ENCODE measurements around the gene NEBL. TPM values are rescaled to one million over a fixed set of nuclear protein-coding genes. Genes with fewer than 3 reads are reported as not detected.

Gene NEBL
- total RNA-seq, 1 donor from 2014 or later, result 18.7 TPM

DNA sequence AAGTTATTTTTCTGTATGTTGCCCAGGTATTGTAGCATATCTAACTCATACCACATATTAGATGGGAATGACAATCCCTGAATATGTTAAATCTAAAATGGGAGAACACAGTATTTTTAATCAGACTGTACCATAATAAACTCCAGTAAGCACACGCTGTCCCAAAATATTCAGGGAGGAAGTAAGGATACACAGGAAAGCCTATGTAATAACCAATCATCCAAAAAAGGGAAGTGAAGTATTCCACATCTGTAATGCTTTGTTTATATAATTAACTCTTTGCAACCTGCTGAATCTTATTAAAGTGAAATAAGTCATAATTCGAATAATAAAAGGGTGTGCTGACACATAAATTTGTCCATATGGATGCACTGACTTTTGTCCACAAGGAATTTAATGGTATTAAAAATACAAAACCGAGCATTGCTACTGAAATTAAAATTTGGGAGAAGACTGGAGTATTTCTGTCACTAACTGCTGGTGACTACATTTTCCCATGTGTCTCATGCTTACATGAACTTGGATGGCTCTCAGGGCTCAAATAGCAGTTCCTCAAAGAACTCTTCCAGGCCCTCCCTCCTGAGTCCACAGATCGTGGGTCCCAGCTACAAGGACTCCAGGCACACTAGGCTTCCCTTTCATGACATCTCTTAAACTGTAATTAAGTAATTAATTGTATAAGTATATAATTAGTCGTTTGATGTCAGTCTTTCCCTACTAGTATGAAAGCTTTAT lies 120.6 kb downstream of the NEBL start:
- H3K36me3 ChIP-seq (ENCODE audit: control insufficient read depth, insufficient read depth, low read length), result no peaks in the 10 kb centered on the region
- no peak for FAIRE-seq
- TF ChIP-seq, protein P1, sequence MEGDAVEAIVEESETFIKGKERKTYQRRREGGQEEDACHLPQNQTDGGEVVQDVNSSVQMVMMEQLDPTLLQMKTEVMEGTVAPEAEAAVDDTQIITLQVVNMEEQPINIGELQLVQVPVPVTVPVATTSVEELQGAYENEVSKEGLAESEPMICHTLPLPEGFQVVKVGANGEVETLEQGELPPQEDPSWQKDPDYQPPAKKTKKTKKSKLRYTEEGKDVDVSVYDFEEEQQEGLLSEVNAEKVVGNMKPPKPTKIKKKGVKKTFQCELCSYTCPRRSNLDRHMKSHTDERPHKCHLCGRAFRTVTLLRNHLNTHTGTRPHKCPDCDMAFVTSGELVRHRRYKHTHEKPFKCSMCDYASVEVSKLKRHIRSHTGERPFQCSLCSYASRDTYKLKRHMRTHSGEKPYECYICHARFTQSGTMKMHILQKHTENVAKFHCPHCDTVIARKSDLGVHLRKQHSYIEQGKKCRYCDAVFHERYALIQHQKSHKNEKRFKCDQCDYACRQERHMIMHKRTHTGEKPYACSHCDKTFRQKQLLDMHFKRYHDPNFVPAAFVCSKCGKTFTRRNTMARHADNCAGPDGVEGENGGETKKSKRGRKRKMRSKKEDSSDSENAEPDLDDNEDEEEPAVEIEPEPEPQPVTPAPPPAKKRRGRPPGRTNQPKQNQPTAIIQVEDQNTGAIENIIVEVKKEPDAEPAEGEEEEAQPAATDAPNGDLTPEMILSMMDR (IDR thresholded peaks at IDR 0.05; ENCODE audit: insufficient read depth, low read length, severe bottlenecking), result no peak
- no peak overlapping the region for H3K4me3 ChIP-seq (ENCODE audit: low read depth, low read length)
- no peaks in the 10 kb centered on the region for H3K27me3 ChIP-seq (ENCODE audit: control insufficient read depth, insufficient read depth, low read length)
- DNase-seq (ENCODE audit: low read depth), result no peak

DNA sequence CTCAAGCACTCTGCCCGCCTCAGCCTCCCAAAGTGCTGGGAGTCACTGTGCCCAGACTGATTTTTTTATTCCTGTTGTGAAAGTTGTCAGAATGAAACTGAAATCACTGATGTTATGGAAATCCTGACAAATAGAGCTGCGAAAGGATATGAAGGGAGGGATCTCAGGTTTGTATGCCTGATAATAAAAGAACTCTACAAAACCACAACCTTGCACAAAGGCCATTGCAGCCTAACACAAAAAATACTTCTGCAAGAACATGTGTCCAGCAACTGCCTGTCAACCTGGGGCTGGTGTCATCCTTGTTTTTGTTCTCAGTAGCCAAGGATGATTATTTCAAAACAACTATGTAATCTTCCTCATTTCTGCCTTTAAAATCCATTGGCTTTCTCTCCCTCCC lies 126.1 kb downstream of the NEBL start:
- TF ChIP-seq, protein P1 (IDR thresholded peaks at IDR 0.05; ENCODE audit: insufficient read depth, low read length, severe bottlenecking), result no peak
- FAIRE-seq (no peak), DNase-seq (ENCODE audit: low read depth) (no peak)
- no peak overlapping the region for H3K4me3 ChIP-seq (ENCODE audit: low read depth, low read length)
- H3K27me3 ChIP-seq (ENCODE audit: control insufficient read depth, insufficient read depth, low read length), result no peaks in the 10 kb centered on the region
- no peaks in the 10 kb centered on the region for H3K36me3 ChIP-seq (ENCODE audit: control insufficient read depth, insufficient read depth, low read length)

DNA sequence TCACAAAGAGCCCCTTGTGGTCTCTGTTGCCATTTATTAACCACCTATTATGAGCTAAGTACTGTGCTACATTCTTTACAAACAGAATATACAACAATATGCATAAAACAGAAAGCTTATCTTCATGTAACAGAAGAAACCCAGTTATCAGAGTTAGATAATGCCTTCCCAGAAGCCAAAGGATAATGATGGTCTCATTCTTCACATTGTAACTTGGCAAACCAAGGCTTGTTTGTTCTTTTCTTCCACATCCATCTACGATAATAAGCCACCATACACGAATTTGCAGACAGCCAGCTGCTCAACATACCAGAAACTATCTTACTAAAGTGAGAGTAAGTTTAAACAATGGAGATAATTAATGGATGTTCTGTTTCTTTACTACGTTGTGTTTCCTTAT lies 127.6 kb downstream of the NEBL start:
- Histone ChIP-seq H3K27me3 (ENCODE audit: control insufficient read depth, insufficient read depth, low read length) (no peaks in the 10 kb centered on the region), H3K4me3 (ENCODE audit: low read depth, low read length) (no peak overlapping the region), H3K36me3 (ENCODE audit: control insufficient read depth, insufficient read depth, low read length) (no peaks in the 10 kb centered on the region)
- TF ChIP-seq, protein P1 (IDR thresholded peaks at IDR 0.05; ENCODE audit: insufficient read depth, low read length, severe bottlenecking), result no peak
- DNase-seq (ENCODE audit: low read depth), result no peak
- no peak for FAIRE-seq

DNA sequence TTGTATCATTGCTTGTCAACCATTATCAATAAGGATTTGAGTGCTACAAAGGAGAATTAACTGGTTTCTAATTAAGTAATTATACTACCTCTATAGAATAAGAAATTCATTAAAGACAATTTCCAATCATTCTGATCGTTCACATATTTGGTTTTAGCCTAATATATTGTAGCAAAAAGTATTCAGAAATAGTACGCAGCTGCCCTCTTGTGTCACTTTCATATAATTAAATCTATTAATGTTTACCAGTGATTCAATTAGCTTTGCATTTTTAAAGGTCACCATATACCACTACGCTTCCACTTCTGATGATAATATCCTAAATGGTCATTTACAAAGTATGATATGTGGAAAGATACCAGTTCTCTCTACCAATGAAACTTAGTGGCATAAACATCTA lies 128.3 kb downstream of the NEBL start:
- FAIRE-seq, result no peak
- no peaks in the 10 kb centered on the region for H3K27me3 ChIP-seq (ENCODE audit: control insufficient read depth, insufficient read depth, low read length)
- no peak overlapping the region for H3K4me3 ChIP-seq (ENCODE audit: low read depth, low read length)
- TF ChIP-seq, protein P1 (IDR thresholded peaks at IDR 0.05; ENCODE audit: insufficient read depth, low read length, severe bottlenecking), result no peak
- DNase-seq (ENCODE audit: low read depth), result peak; percentile 23
- no peaks in the 10 kb centered on the region for H3K36me3 ChIP-seq (ENCODE audit: control insufficient read depth, insufficient read depth, low read length)

DNA sequence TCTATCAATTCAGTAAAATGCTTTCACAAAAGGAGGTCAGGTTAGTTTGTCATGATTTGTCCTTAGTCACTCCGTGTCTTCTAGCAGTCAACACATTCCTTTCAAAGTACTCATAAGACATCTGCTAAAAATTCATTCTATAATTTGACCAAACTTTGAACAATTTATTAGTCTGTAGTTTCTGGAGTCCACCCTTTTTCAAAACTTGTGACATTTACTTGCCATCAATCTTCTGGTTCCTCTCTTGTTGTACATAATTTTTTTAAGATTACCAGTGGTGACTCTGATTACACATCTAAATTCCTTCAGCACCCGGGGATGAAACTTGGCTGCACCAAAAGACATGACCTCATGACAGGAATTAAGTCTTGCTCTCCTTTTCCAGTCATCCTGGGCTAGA lies 130.1 kb downstream of the NEBL start:
- DNase-seq (ENCODE audit: low read depth) (peak; percentile 54), FAIRE-seq (no peak)
- TF ChIP-seq, protein P1 (IDR thresholded peaks at IDR 0.05; ENCODE audit: insufficient read depth, low read length, severe bottlenecking), result no peak

DNA sequence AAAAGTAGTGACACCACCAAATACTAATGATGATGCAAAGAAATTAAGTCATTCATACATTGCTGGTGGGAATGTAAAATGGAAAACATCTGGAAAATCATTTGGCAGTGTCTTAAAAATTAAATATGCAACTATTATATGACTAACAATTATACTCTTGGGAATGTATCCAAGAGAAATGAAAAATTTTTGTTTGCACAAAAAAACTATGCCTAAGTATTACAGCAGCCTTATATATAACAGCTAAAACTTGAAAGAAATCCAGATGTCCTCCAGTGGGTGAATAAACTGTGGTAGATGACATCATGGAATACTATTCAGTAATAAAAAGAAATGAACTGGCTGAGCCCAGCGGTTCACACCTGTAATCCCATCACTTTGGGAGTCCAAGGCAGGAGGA lies 132.0 kb downstream of the NEBL start:
- H3K27me3 ChIP-seq (ENCODE audit: control insufficient read depth, insufficient read depth, low read length), result no peaks in the 10 kb centered on the region
- H3K36me3 ChIP-seq (ENCODE audit: control insufficient read depth, insufficient read depth, low read length), result no peaks in the 10 kb centered on the region
- no peak overlapping the region for H3K4me3 ChIP-seq (ENCODE audit: low read depth, low read length)
- FAIRE-seq (no peak), DNase-seq (ENCODE audit: low read depth) (no peak)
- TF ChIP-seq, protein P1 (IDR thresholded peaks at IDR 0.05; ENCODE audit: insufficient read depth, low read length, severe bottlenecking), result no peak

More for the DNA sequence above, 130.1 kb downstream of the NEBL start:
- Histone ChIP-seq H3K27me3 (ENCODE audit: control insufficient read depth, insufficient read depth, low read length) (no peaks in the 10 kb centered on the region), H3K4me3 (ENCODE audit: low read depth, low read length) (no peak overlapping the region), H3K36me3 (ENCODE audit: control insufficient read depth, insufficient read depth, low read length) (no peaks in the 10 kb centered on the region)

Measured in bronchial epithelial cell (primary cell).